WTC11 (cell line): ENCODE data around the gene MSLN.

Experiments used
- CREB1 ChIP-seq: sonication (generic); formaldehyde crosslinking; IDR thresholded peaks from 2 replicates; pipeline ENCODE4 v1.8.0; 2023; ENCODE audit warnings: mild to moderate bottlenecking, missing genetic modification reagents
- NFE2L1 ChIP-seq: sonication (generic); formaldehyde crosslinking; IDR thresholded peaks from 2 replicates; pipeline ENCODE4 v1.8.1; 2023; ENCODE audit warnings: missing genetic modification reagents
- NFYB ChIP-seq: sonication (generic); formaldehyde crosslinking; conservative IDR thresholded peaks from 2 replicates; pipeline ENCODE4 v1.8.0; 2022; ENCODE audit warnings: low read depth, missing genetic modification reagents
- TCF7 ChIP-seq: sonication (generic); formaldehyde crosslinking; IDR thresholded peaks from 2 replicates; pipeline ENCODE4 v1.8.0; 2022; ENCODE audit warnings: mild to moderate bottlenecking, low read depth, missing genetic modification reagents, moderate library complexity
- ZNF263 ChIP-seq: sonication (generic); formaldehyde crosslinking; IDR thresholded peaks from 2 replicates; pipeline ENCODE4 v1.8.1; 2022; ENCODE audit warnings: low read depth, mild to moderate bottlenecking, moderate library complexity, missing genetic modification reagents
- TF ChIP-seq, protein P1 (sequence below): fragments of 200-600 bp; IDR thresholded peaks from 2 replicates; pipeline ENCODE4 v1.8.0; 2022; ENCODE audit warnings: antibody characterized with exemption
- TF ChIP-seq, protein P2 (sequence below): sonication (generic); formaldehyde crosslinking; IDR thresholded peaks from 2 replicates; pipeline ENCODE4 v1.8.0; 2023; ENCODE audit warnings: missing genetic modification reagents
- TF ChIP-seq, protein P3 (sequence below): sonication (generic); formaldehyde crosslinking; IDR thresholded peaks from 2 replicates; pipeline ENCODE4 v1.8.0; 2022; ENCODE audit warnings: mild to moderate bottlenecking, missing genetic modification reagents
- TF ChIP-seq, protein P4 (sequence below): fragments of 250-450 bp; sonication (Bioruptor Pico); IDR thresholded peaks from 2 replicates; pipeline ENCODE4 v1.8.0; 2021; ENCODE audit warnings: mild to moderate bottlenecking
- TF ChIP-seq, protein P5 (sequence below): sonication (generic); formaldehyde crosslinking; IDR thresholded peaks from 2 replicates; pipeline ENCODE4 v1.8.1; 2022; ENCODE audit warnings: mild to moderate bottlenecking, moderate library complexity, missing genetic modification reagents
- TF ChIP-seq, protein P6 (sequence below): sonication (generic); formaldehyde crosslinking; conservative IDR thresholded peaks from 2 replicates; pipeline ENCODE4 v1.8.1; 2023; ENCODE audit warnings: mild to moderate bottlenecking, low read depth, missing genetic modification reagents, moderate library complexity
- TF ChIP-seq, protein P7 (sequence below): sonication (generic); formaldehyde crosslinking; IDR thresholded peaks from 2 replicates; pipeline ENCODE4 v1.8.0; 2022; ENCODE audit warnings: mild to moderate bottlenecking, missing genetic modification reagents

DNA sequence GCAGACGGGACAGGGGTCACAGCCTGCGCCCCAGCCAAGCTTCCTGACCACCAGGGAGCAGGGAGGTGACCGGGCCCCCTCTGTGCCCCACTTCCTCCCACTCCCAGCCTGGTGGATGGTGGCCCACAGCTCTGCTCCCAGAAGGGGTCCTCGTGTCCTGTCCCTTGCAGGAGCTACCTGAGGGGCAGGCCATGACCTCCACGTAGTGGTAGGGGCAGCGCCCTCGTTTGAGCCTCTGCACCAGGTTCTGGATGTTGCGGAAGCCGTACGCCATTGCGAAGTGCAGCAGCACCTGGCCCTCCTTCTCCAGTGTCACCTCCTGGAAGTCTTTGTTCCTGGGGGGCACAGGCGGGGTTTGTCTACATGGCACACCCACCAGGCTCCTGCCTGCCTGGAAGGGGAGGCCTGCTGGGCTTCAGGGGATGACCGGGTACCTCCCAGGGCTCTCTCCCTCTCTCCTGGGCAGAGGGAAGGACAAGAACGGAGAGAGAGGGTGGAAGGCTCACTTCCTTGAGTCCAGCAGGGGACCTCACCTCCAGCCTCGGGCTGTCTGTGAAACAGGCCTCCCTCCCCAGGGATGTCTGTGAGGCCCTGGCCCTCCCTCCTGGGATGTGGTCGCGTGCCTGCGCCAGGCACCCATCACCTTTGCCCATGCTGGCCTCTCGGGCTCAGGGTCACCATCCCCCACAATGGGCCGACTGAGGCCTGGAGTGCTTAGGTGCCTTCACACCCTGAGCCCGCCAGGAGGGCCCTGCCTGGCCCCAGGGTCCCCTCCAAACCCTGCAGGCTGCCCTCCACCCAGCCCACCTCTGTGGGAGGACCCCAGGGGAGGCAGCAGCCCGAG, 29.6 kb upstream of the MSLN start:
- TF ChIP-seq, protein P1, sequence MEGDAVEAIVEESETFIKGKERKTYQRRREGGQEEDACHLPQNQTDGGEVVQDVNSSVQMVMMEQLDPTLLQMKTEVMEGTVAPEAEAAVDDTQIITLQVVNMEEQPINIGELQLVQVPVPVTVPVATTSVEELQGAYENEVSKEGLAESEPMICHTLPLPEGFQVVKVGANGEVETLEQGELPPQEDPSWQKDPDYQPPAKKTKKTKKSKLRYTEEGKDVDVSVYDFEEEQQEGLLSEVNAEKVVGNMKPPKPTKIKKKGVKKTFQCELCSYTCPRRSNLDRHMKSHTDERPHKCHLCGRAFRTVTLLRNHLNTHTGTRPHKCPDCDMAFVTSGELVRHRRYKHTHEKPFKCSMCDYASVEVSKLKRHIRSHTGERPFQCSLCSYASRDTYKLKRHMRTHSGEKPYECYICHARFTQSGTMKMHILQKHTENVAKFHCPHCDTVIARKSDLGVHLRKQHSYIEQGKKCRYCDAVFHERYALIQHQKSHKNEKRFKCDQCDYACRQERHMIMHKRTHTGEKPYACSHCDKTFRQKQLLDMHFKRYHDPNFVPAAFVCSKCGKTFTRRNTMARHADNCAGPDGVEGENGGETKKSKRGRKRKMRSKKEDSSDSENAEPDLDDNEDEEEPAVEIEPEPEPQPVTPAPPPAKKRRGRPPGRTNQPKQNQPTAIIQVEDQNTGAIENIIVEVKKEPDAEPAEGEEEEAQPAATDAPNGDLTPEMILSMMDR, result no peak
- TF ChIP-seq CREB1 (CRISPR knock-in tag), result no peak
- TF ChIP-seq, protein P2, sequence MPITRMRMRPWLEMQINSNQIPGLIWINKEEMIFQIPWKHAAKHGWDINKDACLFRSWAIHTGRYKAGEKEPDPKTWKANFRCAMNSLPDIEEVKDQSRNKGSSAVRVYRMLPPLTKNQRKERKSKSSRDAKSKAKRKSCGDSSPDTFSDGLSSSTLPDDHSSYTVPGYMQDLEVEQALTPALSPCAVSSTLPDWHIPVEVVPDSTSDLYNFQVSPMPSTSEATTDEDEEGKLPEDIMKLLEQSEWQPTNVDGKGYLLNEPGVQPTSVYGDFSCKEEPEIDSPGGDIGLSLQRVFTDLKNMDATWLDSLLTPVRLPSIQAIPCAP, result no peak
- TF ChIP-seq, protein P3, sequence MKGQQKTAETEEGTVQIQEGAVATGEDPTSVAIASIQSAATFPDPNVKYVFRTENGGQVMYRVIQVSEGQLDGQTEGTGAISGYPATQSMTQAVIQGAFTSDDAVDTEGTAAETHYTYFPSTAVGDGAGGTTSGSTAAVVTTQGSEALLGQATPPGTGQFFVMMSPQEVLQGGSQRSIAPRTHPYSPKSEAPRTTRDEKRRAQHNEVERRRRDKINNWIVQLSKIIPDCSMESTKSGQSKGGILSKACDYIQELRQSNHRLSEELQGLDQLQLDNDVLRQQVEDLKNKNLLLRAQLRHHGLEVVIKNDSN, result no peak
- no peak for TF ChIP-seq ZNF263
- no peak for TF ChIP-seq TCF7 (CRISPR knock-in tag)
- TF ChIP-seq, protein P4, sequence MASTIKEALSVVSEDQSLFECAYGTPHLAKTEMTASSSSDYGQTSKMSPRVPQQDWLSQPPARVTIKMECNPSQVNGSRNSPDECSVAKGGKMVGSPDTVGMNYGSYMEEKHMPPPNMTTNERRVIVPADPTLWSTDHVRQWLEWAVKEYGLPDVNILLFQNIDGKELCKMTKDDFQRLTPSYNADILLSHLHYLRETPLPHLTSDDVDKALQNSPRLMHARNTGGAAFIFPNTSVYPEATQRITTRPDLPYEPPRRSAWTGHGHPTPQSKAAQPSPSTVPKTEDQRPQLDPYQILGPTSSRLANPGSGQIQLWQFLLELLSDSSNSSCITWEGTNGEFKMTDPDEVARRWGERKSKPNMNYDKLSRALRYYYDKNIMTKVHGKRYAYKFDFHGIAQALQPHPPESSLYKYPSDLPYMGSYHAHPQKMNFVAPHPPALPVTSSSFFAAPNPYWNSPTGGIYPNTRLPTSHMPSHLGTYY (CRISPR knock-in tag), result no peak
- TF ChIP-seq NFE2L1, result no peak
- TF ChIP-seq, protein P5, sequence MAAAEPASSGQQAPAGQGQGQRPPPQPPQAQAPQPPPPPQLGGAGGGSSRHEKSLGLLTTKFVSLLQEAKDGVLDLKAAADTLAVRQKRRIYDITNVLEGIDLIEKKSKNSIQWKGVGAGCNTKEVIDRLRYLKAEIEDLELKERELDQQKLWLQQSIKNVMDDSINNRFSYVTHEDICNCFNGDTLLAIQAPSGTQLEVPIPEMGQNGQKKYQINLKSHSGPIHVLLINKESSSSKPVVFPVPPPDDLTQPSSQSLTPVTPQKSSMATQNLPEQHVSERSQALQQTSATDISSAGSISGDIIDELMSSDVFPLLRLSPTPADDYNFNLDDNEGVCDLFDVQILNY (CRISPR knock-in tag), result no peak
- TF ChIP-seq NFYB (CRISPR knock-in tag), result no peak
- TF ChIP-seq, protein P6, sequence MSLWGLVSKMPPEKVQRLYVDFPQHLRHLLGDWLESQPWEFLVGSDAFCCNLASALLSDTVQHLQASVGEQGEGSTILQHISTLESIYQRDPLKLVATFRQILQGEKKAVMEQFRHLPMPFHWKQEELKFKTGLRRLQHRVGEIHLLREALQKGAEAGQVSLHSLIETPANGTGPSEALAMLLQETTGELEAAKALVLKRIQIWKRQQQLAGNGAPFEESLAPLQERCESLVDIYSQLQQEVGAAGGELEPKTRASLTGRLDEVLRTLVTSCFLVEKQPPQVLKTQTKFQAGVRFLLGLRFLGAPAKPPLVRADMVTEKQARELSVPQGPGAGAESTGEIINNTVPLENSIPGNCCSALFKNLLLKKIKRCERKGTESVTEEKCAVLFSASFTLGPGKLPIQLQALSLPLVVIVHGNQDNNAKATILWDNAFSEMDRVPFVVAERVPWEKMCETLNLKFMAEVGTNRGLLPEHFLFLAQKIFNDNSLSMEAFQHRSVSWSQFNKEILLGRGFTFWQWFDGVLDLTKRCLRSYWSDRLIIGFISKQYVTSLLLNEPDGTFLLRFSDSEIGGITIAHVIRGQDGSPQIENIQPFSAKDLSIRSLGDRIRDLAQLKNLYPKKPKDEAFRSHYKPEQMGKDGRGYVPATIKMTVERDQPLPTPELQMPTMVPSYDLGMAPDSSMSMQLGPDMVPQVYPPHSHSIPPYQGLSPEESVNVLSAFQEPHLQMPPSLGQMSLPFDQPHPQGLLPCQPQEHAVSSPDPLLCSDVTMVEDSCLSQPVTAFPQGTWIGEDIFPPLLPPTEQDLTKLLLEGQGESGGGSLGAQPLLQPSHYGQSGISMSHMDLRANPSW (CRISPR knock-in tag), result no peak
- TF ChIP-seq, protein P7, sequence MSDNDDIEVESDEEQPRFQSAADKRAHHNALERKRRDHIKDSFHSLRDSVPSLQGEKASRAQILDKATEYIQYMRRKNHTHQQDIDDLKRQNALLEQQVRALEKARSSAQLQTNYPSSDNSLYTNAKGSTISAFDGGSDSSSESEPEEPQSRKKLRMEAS, result no peak
